Suprapubic skin (tissue), 4 donors: ENCODE measurements around the gene CCSAP. TPM values are rescaled to one million over a fixed set of nuclear protein-coding genes. Genes with fewer than 3 reads are reported as not detected.

Experiments
- DNase-seq, 2 donors: peaks; one replicate each; pipeline ENCODE4 v3.0.0-alpha.2; 2019; ENCODE audit warnings: low spot score in 2 of 2
- H3K27ac ChIP-seq: fragments of 200-600 bp; sonication (generic); one replicate; pipeline ENCODE4 v1.5.1; 2019
- H3K27me3 ChIP-seq: fragments of 200-600 bp; sonication (generic); one replicate; pipeline ENCODE4 v1.5.1; 2019
- H3K36me3 ChIP-seq: fragments of 200-600 bp; sonication (generic); one replicate; pipeline ENCODE4 v1.5.1; 2019
- H3K4me1 ChIP-seq: fragments of 200-600 bp; sonication (generic); one replicate; pipeline ENCODE4 v1.5.1; 2019
- H3K4me3 ChIP-seq: fragments of 200-600 bp; sonication (generic); one replicate; pipeline ENCODE4 v1.5.1; 2019; ENCODE audit warnings: mild to moderate bottlenecking
- H3K9me3 ChIP-seq: fragments of 200-600 bp; sonication (generic); one replicate; pipeline ENCODE4 v1.5.1; 2019
- CTCF ChIP-seq, 2 donors: fragments of 200-600 bp in 1 of 2; fragments of 450-650 bp in 1 of 2; sonication (generic) in 1 of 2; IDR thresholded peaks; one replicate each; pipeline ENCODE4 v1.5.1; 2016 to 2019; ENCODE audit warnings: antibody characterized with exemption in 2 of 2, mild to moderate bottlenecking in 1 of 2, moderate library complexity in 1 of 2
- EP300 ChIP-seq: sonication (generic); formaldehyde crosslinking; IDR thresholded peaks from one replicate; pipeline ENCODE4 v1.6.1; 2017; ENCODE audit warnings: antibody characterized with exemption
- POLR2A ChIP-seq, 2 donors: fragments of 450-650 bp; IDR thresholded peaks; one replicate each; pipeline ENCODE4 v1.6.1; 2017; ENCODE audit warnings: antibody characterized with exemption in 2 of 2, mild to moderate bottlenecking in 2 of 2, moderate library complexity in 2 of 2
- POLR2AphosphoS5 ChIP-seq, 3 donors: sonication (generic); formaldehyde crosslinking; IDR thresholded peaks; one replicate each; pipeline ENCODE4 v1.6.1; 2017; ENCODE audit warnings: antibody characterized with exemption in 3 of 3
- WGBS: methylation state at CpG from one replicate; pipeline ENCODE4 v1.1.5; 2018; 5-methylcytosine and 5-hydroxymethylcytosine counted together
- total RNA-seq, 4 donors: library from RNA; depleted of rRNA; stranded (reverse); fragments of >200 nt; gene quantifications; one replicate each; pipeline ENCODE4 v1.1.0, GENCODE V29; 2016

The CCSAP gene
- total RNA-seq, 4 donors from 2014 or later, result 16.3 to 33.1 (median 16.8) TPM

DNA sequence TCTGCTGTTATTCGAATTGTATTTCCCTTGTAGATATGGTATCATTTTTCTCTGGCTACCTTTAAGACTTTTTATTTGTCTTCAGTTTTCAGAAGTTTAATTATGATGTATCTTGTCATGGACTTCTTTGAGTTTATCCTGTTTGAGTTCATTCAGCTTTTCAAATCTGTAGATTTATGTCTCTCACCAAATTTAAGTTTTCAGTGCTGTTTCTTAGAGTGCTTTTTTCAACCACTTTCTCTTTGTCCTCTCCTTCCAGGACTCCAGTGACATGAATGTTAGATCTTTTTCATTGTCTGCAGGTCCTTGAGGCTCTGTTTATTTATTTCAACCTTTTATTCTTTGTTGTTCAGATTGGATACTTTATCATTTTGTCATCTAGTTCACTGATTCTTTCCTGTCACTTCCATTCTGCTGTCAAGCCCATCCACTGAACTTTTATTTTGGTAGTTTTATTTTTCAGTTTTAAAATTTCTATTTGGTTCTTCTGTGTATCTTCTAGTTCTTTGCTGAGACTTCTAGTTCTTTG lies 60.5 kb downstream of the CCSAP start:
- WGBS, result 95% methylated on average over 1 of the region's 1 CpG
- TF ChIP-seq EP300 (no peak), POLR2A (IDR thresholded peaks at IDR 0.05) (no peak), CTCF (IDR thresholded peaks at IDR 0.05) (no peak), POLR2AphosphoS5 (IDR thresholded peaks at IDR 0.05) (no peak)
- H3K27me3 ChIP-seq, result no peaks in the 10 kb centered on the region
- no peaks in the 10 kb centered on the region for H3K9me3 ChIP-seq
- no peak for DNase-seq
- no peak overlapping the region for H3K4me3 ChIP-seq
- H3K4me1 ChIP-seq, result no peaks in the 10 kb centered on the region
- no peak overlapping the region for H3K27ac ChIP-seq
- no peaks in the 10 kb centered on the region for H3K36me3 ChIP-seq

DNA sequence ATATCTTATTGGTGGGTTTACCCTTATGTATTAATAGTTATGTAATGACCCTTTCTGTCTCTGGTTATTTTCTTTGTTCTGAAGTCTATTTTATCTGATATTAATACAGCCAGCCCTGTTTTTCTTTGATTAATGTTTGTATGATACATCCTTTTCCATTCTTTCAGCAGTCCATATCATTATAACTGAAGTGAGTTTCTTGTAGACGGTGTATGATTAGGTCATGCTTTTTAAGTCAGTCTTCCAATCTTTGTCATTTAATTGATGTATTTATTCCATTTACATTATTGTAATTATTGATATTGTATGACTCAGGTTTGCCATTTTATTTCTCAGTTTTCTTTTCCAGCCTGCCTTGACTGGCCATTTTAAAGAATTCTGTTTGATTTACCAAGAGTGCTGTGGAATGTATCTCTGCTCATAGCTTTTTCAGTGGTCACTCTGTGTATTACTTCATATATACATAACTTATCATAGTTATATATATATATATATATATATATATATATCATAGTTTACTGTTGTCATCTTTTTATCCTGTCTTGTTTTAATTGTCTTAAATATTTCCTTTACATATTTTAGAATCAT lies 61.4 kb downstream of the CCSAP start:
- H3K36me3 ChIP-seq, result no peaks in the 10 kb centered on the region
- no peaks in the 10 kb centered on the region for H3K27me3 ChIP-seq
- no peak for DNase-seq
- no peak overlapping the region for H3K4me3 ChIP-seq
- 80% methylated on average over 1 of the region's 1 CpG for WGBS
- no peak for TF ChIP-seq POLR2A (IDR thresholded peaks at IDR 0.05)
- TF ChIP-seq EP300, result no peak
- TF ChIP-seq CTCF (IDR thresholded peaks at IDR 0.05), result no peak
- no peak for TF ChIP-seq POLR2AphosphoS5 (IDR thresholded peaks at IDR 0.05)
- no peaks in the 10 kb centered on the region for H3K4me1 ChIP-seq
- H3K27ac ChIP-seq, result no peak overlapping the region
- no peaks in the 10 kb centered on the region for H3K9me3 ChIP-seq

- Histone ChIP-seq H3K4me3 (no peak overlapping the region), H3K27me3 (no peaks in the 10 kb centered on the region), H3K9me3 (no peaks in the 10 kb centered on the region), H3K4me1 (no peaks in the 10 kb centered on the region), H3K36me3 (no peaks in the 10 kb centered on the region), H3K27ac (no peak overlapping the region)
- WGBS, result 87% methylated on average over 3 of the region's 3 CpGs
- no peak for DNase-seq
- no peak for TF ChIP-seq CTCF (IDR thresholded peaks at IDR 0.05)
- TF ChIP-seq EP300, result no peak
Measured at GRCh38 chr1:229280921-229281320, 61.9 kb downstream of the CCSAP start.

DNA sequence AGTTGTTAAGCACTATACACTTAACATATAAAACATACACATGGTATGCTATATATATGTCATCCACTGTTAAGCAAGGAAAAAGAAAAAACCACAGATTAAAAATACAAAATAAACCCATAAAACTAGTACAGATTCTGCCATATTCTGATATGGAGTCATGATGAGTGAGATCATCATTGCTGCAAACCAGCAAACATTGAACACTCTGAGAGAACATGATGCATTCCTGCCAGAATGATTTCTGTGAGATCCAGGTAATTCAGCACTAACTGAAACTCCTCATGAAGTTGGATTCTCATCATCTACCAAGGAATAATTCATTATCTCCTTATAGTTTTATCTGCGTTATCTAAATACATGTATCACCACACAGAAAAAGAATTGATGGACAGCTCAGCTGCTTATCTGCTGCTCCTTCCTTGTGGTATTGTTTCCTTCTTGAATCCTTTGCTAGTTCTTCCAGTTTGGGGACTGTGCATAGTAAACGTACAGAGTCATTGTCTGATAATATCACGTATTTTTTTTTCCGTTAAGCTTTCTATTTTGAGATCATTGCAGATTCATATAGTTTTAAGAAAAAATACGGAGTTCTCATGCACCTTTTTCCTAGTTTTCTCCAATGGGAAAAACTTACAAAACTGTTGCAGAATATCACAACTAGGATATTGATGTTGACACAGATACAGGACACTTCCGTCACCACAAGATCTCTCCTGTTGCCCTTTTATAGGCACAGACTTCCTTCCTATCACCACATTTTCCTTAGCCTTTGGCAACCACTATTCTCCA lies 62.6 kb downstream of the CCSAP start:
- 64% methylated on average over 6 of the region's 6 CpGs for WGBS
- H3K27ac ChIP-seq, result no peak overlapping the region
- no peak overlapping the region for H3K4me3 ChIP-seq
- TF ChIP-seq POLR2A (IDR thresholded peaks at IDR 0.05) (no peak), EP300 (no peak), CTCF (IDR thresholded peaks at IDR 0.05) (no peak), POLR2AphosphoS5 (IDR thresholded peaks at IDR 0.05) (no peak)
- H3K4me1 ChIP-seq, result no peaks in the 10 kb centered on the region
- H3K9me3 ChIP-seq, result no peaks in the 10 kb centered on the region
- no peaks in the 10 kb centered on the region for H3K36me3 ChIP-seq
- DNase-seq, result no peak
- H3K27me3 ChIP-seq, result no peaks in the 10 kb centered on the region

- TF ChIP-seq CTCF (IDR thresholded peaks at IDR 0.05) (no peak), POLR2A (IDR thresholded peaks at IDR 0.05) (no peak), EP300 (no peak), POLR2AphosphoS5 (IDR thresholded peaks at IDR 0.05) (no peak)
- no peak overlapping the region for H3K27ac ChIP-seq
- WGBS, result 70% methylated on average over 3 of the region's 3 CpGs
Measured at GRCh38 chr1:229279242-229279641, 63.6 kb downstream of the CCSAP start.

More at GRCh38 chr1:229279242-229279641, 63.6 kb downstream of the CCSAP start:
- H3K36me3 ChIP-seq, result no peaks in the 10 kb centered on the region
- no peaks in the 10 kb centered on the region for H3K27me3 ChIP-seq
- H3K4me3 ChIP-seq, result no peak overlapping the region
- H3K9me3 ChIP-seq, result no peaks in the 10 kb centered on the region
- no peak for DNase-seq
- no peaks in the 10 kb centered on the region for H3K4me1 ChIP-seq
